GM12873 (cell line): ENCODE data around the gene SIX1.

Experiments
- CTCF ChIP-seq: IDR thresholded peaks from 2 replicates; pipeline ENCODE4 v1.5.1; 2012; ENCODE audit warnings: low read depth, mild to moderate bottlenecking, moderate library complexity, low read length, control low read depth; ENCODE audit not compliant: insufficient read depth; ENCODE audit errors: missing control alignments

SIX1 gene

GRCh38 chr14:60648934-60649874 is at the start of gene SIX1:
SIX1 (minus strand) TSS chr14:60649477; CDS start chr14:60649189, 288 bp downstream.
- no peak for TF ChIP-seq CTCF

GRCh38 chr14:60695327-60695726 is 46.0 kb upstream of the SIX1 start:
- no peak for TF ChIP-seq CTCF

GRCh38 chr14:60691383-60692113 is 42.3 kb upstream of the SIX1 start:
- TF ChIP-seq CTCF, result no peak

- TF ChIP-seq CTCF, result no peak
Observed at GRCh38 chr14:60686865-60687264, 37.6 kb upstream of the SIX1 start.

GRCh38 chr14:60684203-60684602 is 34.9 kb upstream of the SIX1 start:
- no peak for TF ChIP-seq CTCF

- no peak for TF ChIP-seq CTCF
Observed at GRCh38 chr14:60681271-60681670, 32.0 kb upstream of the SIX1 start.

- TF ChIP-seq CTCF, result no peak
Observed at GRCh38 chr14:60680511-60680910, 31.2 kb upstream of the SIX1 start.
